Kidney (tissue), 14 donors: Measurements from ENCODE around the gene CNOT1. TPM values are rescaled to one million over a fixed set of nuclear protein-coding genes. Genes with fewer than 3 reads are reported as not detected.

ENCODE experiments used
- DNase-seq, 5 donors: peaks; one replicate each; pipeline ENCODE4 v3.0.0-alpha.2; 2013 to 2020
- FAIRE-seq: peaks from 2 replicates; lab custom pipeline; 2012; peaks lifted over from hg19 to GRCh38; lab: Jason Lieb, UNC
- H3K27ac ChIP-seq, 2 donors: one replicate each; pipeline ENCODE4 v1.7.0; 2013; ENCODE audit warnings: low read depth in 2 of 2, low read length in 2 of 2, inconsistent platforms in 1 of 2
- H3K27me3 ChIP-seq: one replicate; pipeline ENCODE4 v1.7.1; 2013; ENCODE audit warnings: low read length, inconsistent platforms; ENCODE audit not compliant: control insufficient read depth, insufficient read depth
- H3K36me3 ChIP-seq, 3 donors: one replicate each; pipeline versions ENCODE4 v1.7.0 to v1.7.1; 2013; ENCODE audit warnings: low read length in 3 of 3, control low read depth in 1 of 3, inconsistent platforms in 1 of 3; ENCODE audit not compliant: insufficient read depth in 3 of 3, control insufficient read depth in 2 of 3
- H3K4me1 ChIP-seq, 3 donors: one replicate each; pipeline versions ENCODE4 v1.7.0 to v1.7.1; 2013; ENCODE audit warnings: low read length in 3 of 3, inconsistent platforms in 1 of 3, low read depth in 1 of 3; ENCODE audit not compliant: control insufficient read depth in 2 of 3, insufficient read depth in 2 of 3
- H3K4me3 ChIP-seq, 3 donors: one replicate each; pipeline versions ENCODE4 v1.7.0 to v1.8.1; 2013; ENCODE audit warnings: low read length in 3 of 3, control low read depth in 1 of 3, inconsistent platforms in 1 of 3
- H3K9ac ChIP-seq, 3 donors: one replicate each; pipeline versions ENCODE4 v1.7.0 to v1.7.1; 2013; ENCODE audit warnings: low read length in 3 of 3, control low read depth in 1 of 3, inconsistent platforms in 1 of 3
- H3K9me3 ChIP-seq, 3 donors: one replicate each; pipeline versions ENCODE4 v1.7.0 to v1.7.1; 2013; ENCODE audit warnings: low read length in 3 of 3, control low read depth in 1 of 3, inconsistent platforms in 1 of 3; ENCODE audit not compliant: control insufficient read depth in 2 of 3, insufficient read depth in 1 of 3
- intact Hi-C: fragments of 100-400 bp; cut with DNase I; formaldehyde crosslinking; loops from one replicate; pipeline ENCODE4 v1.11.1; 2022
- polyA plus RNA-seq: library from polyadenylated mRNA; stranded (reverse); fragments of 350-450 nt; fragmentation: Illumina TruSeq; extraction: RNeasy Lipid Tissue Mini Kit (QIAGEN cat#74804); gene quantifications from one replicate; pipeline ENCODE4 v1.2.3, GENCODE V29; 2014; ENCODE audit warnings: low read depth, low replicate concordance; ENCODE audit not compliant: insufficient read depth
- total RNA-seq: library from RNA; stranded (reverse); fragmentation: NEBNext Ultra II Directional; extraction: Animal tissue kit (Norgen Biotek cat#: 25700); gene quantifications from one replicate; pipeline ENCODE4 v1.2.1, GENCODE V29; 2021
- TF ChIP-seq, protein P1 (sequence below): IDR thresholded peaks from 3 replicates; pipeline ENCODE4 v1.5.1; 2012; ENCODE audit warnings: mild to moderate bottlenecking, moderate library complexity, borderline replicate concordance; ENCODE audit not compliant: insufficient read depth; ENCODE audit errors: extremely low read depth
- donor health status: control.
- donor health status: control.
- donor health status: control.
- donor health status: control.
- donor health status: control.
- donor health status: DM: yes; HTN: yes; CAD: no.
- donor health status: Normal renal cell carcinoma (clear cell type).

CNOT1 gene
- total and polyA plus RNA-seq, 2 donors from 2014 or later, result 54.8 to 147 TPM

DNA sequence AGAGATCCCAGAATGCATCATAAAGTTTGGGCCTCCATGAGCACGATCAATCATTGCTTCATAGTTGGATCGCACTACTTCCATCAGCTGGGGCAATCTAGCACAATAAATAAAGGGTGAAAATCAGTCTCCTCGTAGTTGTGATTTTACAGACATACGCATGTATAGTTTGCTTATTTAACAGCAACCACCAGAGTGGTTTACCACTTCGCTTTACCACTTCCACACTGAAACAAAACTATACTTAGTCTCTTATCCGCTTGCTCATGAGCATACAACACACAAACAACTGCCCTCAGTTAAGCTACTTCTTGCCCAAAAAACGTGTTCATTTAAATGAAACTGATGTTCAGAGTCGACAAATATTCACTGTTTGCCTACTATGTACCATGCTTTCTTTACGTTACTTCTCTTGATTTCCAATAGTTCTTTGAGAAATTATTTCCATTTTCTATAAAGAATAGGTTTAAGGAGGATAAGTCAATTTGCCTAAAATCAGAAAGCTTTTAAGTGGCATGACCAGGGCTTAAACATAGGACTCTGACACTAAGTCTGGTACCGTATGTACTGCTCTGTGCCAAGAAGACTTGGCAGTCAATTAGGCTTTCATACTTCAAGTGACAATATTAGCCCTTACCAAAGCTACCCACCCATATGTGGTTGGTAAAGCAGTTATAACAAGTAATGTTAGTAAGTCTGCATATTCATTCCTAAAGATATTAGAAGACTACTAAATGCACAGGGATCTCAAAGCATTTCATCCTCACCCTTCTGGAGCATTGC lies 92.3 kb downstream of the CNOT1 start:
- TF ChIP-seq, protein P1, sequence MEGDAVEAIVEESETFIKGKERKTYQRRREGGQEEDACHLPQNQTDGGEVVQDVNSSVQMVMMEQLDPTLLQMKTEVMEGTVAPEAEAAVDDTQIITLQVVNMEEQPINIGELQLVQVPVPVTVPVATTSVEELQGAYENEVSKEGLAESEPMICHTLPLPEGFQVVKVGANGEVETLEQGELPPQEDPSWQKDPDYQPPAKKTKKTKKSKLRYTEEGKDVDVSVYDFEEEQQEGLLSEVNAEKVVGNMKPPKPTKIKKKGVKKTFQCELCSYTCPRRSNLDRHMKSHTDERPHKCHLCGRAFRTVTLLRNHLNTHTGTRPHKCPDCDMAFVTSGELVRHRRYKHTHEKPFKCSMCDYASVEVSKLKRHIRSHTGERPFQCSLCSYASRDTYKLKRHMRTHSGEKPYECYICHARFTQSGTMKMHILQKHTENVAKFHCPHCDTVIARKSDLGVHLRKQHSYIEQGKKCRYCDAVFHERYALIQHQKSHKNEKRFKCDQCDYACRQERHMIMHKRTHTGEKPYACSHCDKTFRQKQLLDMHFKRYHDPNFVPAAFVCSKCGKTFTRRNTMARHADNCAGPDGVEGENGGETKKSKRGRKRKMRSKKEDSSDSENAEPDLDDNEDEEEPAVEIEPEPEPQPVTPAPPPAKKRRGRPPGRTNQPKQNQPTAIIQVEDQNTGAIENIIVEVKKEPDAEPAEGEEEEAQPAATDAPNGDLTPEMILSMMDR, result no peak
- intact Hi-C loops, result no loop called here
- no peak overlapping the region for H3K27ac ChIP-seq
- H3K4me3 ChIP-seq, result no peak overlapping the region
- no peaks in the 10 kb centered on the region for H3K27me3 ChIP-seq
- H3K36me3 ChIP-seq, result peaks cover 31 to 77% (median 68%) of the 10 kb centered on the region in 3 donors
- no peaks in the 10 kb centered on the region for H3K4me1 ChIP-seq
- no peak for FAIRE-seq
- no peak overlapping the region for H3K9ac ChIP-seq
- no peaks in the 10 kb centered on the region for H3K9me3 ChIP-seq
- DNase-seq, result no peak

DNA sequence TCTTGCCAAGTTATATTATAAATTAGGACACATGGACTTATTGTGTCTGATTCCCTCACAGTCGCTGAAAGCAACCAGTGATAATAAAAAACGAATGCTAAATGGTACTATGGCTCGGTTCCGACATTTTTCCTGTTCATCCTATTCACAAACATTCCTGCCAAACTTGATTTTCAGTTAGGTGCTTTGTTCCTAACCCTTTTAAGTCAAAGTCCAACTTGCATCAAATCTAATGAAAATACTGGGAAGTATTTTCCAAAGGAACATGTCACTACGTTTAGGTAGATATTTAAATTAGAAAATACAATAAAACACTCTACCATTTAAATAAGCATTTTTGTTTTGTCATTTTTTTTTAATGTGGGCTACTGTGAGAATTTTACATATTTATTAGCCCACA lies 93.3 kb downstream of the CNOT1 start:
- DNase-seq, result no peak

GRCh38 chr16:58535100-58535499 lies 94.5 kb downstream of the CNOT1 start:
- no peak for DNase-seq
- H3K36me3 ChIP-seq, result peaks cover 29 to 75% (median 70%) of the 10 kb centered on the region in 3 donors
- H3K27me3 ChIP-seq, result no peaks in the 10 kb centered on the region
- no peak for FAIRE-seq
- H3K9me3 ChIP-seq, result no peaks in the 10 kb centered on the region
- no peak overlapping the region for H3K9ac ChIP-seq
- TF ChIP-seq, protein P1, result no peak
- H3K27ac ChIP-seq, result no peak overlapping the region
- no peak overlapping the region for H3K4me3 ChIP-seq
- intact Hi-C loops, result no loop called here
- no peaks in the 10 kb centered on the region for H3K4me1 ChIP-seq

More for the DNA sequence above, 93.3 kb downstream of the CNOT1 start:
- intact Hi-C loops, result no loop called here
- Histone ChIP-seq H3K9me3 (no peaks in the 10 kb centered on the region), H3K36me3 (peaks cover 28 to 76% (median 70%) of the 10 kb centered on the region in 3 donors), H3K4me3 (no peak overlapping the region), H3K27ac (no peak overlapping the region), H3K4me1 (no peaks in the 10 kb centered on the region), H3K27me3 (no peaks in the 10 kb centered on the region), H3K9ac (no peak overlapping the region)
- TF ChIP-seq, protein P1, result no peak
- FAIRE-seq, result no peak
